SK-N-SH treated with all-trans-retinoic acid at 6 μM for 48 hours (cell line): ENCODE data around the gene MRPL36.

Experiments used
- ATAC-seq: fragments of 200-7000 bp; cut with Tn5 transposase; 3 replicates; pipeline ENCODE4 v1.9.1; 2020; ENCODE audit warnings: mild to moderate bottlenecking, moderate library complexity
- ARNTL ChIP-seq: fragments of 450-650 bp; formaldehyde crosslinking; IDR thresholded peaks from 2 replicates; pipeline ENCODE4 v1.5.0; 2020; ENCODE audit warnings: low read depth, mild to moderate bottlenecking, moderate library complexity, borderline replicate concordance
- BACH2 ChIP-seq: fragments of 250-450 bp; sonication (Bioruptor Pico); IDR thresholded peaks from 2 replicates; pipeline ENCODE4 v1.9.0; 2021; ENCODE audit warnings: mild to moderate bottlenecking, borderline replicate concordance
- CREB5 ChIP-seq: fragments of 250-450 bp; sonication (Bioruptor Pico); IDR thresholded peaks from 2 replicates; pipeline ENCODE4 v1.5.1; 2020; ENCODE audit warnings: low read depth, mild to moderate bottlenecking, moderate library complexity
- CSDC2 ChIP-seq: fragments of 250-450 bp; sonication (Bioruptor Pico); IDR thresholded peaks from 2 replicates; pipeline ENCODE4 v1.5.0; 2020; ENCODE audit warnings: mild to moderate bottlenecking, moderate library complexity
- CSRNP3 ChIP-seq: fragments of 250-450 bp; sonication (Bioruptor Pico); IDR thresholded peaks from 2 replicates; pipeline ENCODE4 v1.5.1; 2021; ENCODE audit warnings: mild to moderate bottlenecking, moderate library complexity
- ESRRG ChIP-seq: fragments of 250-450 bp; sonication (Bioruptor Pico); IDR thresholded peaks from 2 replicates; pipeline ENCODE4 v1.6.1; 2021; ENCODE audit warnings: mild to moderate bottlenecking
- GLIS3 ChIP-seq: fragments of 250-450 bp; sonication (Bioruptor Pico); IDR thresholded peaks from 2 replicates; pipeline ENCODE4 v1.5.0; 2020; ENCODE audit warnings: mild to moderate bottlenecking, moderate library complexity
- ISL1 ChIP-seq: fragments of 250-450 bp; sonication (Bioruptor Pico); IDR thresholded peaks from 2 replicates; pipeline ENCODE4 v2.1.2; 2022; ENCODE audit warnings: mild to moderate bottlenecking, moderate library complexity
- OSR1 ChIP-seq: fragments of 250-450 bp; sonication (Bioruptor Pico); IDR thresholded peaks from 2 replicates; pipeline ENCODE4 v1.8.0; 2022; ENCODE audit warnings: moderate library complexity, mild to moderate bottlenecking, inconsistent platforms
- PATZ1 ChIP-seq: fragments of 250-450 bp; sonication (Bioruptor Pico); IDR thresholded peaks from 2 replicates; pipeline ENCODE4 v1.8.0; 2020; ENCODE audit warnings: mild to moderate bottlenecking, moderate library complexity, borderline replicate concordance
- PPARA ChIP-seq: fragments of 250-450 bp; sonication (Bioruptor Pico); IDR thresholded peaks from 2 replicates; pipeline ENCODE4 v1.5.0; 2020; ENCODE audit warnings: mild to moderate bottlenecking, borderline replicate concordance
- RARB ChIP-seq: fragments of 250-450 bp; sonication (Bioruptor Pico); IDR thresholded peaks from 2 replicates; pipeline ENCODE4 v1.8.0; 2021; ENCODE audit warnings: mild to moderate bottlenecking, moderate library complexity
- SNAI2 ChIP-seq: fragments of 250-450 bp; sonication (Bioruptor Pico); IDR thresholded peaks from 2 replicates; pipeline ENCODE4 v1.5.0; 2020; ENCODE audit warnings: mild to moderate bottlenecking, moderate library complexity
- TOX ChIP-seq: fragments of 250-450 bp; sonication (Bioruptor Pico); IDR thresholded peaks from 2 replicates; pipeline ENCODE4 v1.8.0; 2021; ENCODE audit warnings: mild to moderate bottlenecking, moderate library complexity, borderline replicate concordance
- ZC3H10 ChIP-seq: fragments of 250-450 bp; sonication (Bioruptor Pico); IDR thresholded peaks from 2 replicates; pipeline ENCODE4 v1.5.1; 2021; ENCODE audit warnings: mild to moderate bottlenecking, moderate library complexity
- ZFP3 ChIP-seq: fragments of 250-450 bp; sonication (Bioruptor Pico); IDR thresholded peaks from 2 replicates; pipeline ENCODE4 v1.5.0; 2020; ENCODE audit warnings: mild to moderate bottlenecking, moderate library complexity
- ZFP30 ChIP-seq: fragments of 450-650 bp; formaldehyde crosslinking; IDR thresholded peaks from 2 replicates; pipeline ENCODE4 v1.5.0; 2022; ENCODE audit warnings: mild to moderate bottlenecking, moderate library complexity
- ZNF565 ChIP-seq: fragments of 450-650 bp; formaldehyde crosslinking; conservative IDR thresholded peaks from 2 replicates; pipeline ENCODE4 v1.5.0; 2020; ENCODE audit warnings: low read depth, mild to moderate bottlenecking, moderate library complexity
- ZNF70 ChIP-seq: fragments of 450-650 bp; formaldehyde crosslinking; IDR thresholded peaks from 2 replicates; pipeline ENCODE4 v1.5.0; 2020; ENCODE audit warnings: mild to moderate bottlenecking, moderate library complexity
- ZNF8 ChIP-seq: fragments of 450-650 bp; formaldehyde crosslinking; IDR thresholded peaks from 2 replicates; pipeline ENCODE4 v1.5.0; 2020; ENCODE audit warnings: mild to moderate bottlenecking, moderate library complexity
- TF ChIP-seq, protein P1 (sequence below): fragments of 250-450 bp; sonication (Bioruptor Pico); IDR thresholded peaks from 2 replicates; pipeline ENCODE4 v1.5.0; 2020; ENCODE audit warnings: mild to moderate bottlenecking, moderate library complexity

Gene MRPL36

DNA sequence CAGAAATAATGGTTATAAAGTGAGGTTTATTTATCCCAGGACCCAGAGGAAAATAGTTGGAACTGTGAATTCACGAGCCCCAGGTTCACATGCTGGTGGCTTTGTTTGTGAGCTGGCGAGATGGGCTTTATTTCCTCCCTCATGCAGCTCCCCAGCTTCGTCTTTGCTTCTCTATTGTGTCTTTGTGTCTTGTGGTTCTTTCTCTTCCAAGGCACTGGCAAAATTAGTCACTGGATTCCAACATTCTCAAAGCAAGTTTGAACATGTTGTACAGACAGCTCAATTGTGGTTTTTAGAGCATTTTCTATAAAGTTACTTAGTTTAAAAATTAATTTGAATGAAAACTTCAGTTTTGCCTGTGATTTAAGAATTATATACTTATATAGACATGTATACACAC, 8.8 kb upstream of the MRPL36 start:
- TF ChIP-seq TOX (CRISPR knock-in tag) (no peak), ZNF70 (CRISPR knock-in tag) (no peak), ISL1 (no peak), CSRNP3 (no peak), GLIS3 (CRISPR knock-in tag) (no peak), ESRRG (CRISPR knock-in tag) (no peak), ZC3H10 (CRISPR knock-in tag) (no peak), ARNTL (CRISPR knock-in tag) (no peak), ZNF8 (CRISPR knock-in tag) (no peak), ZNF565 (CRISPR knock-in tag) (no peak), RARB (no peak), SNAI2 (CRISPR knock-in tag) (no peak), CREB5 (CRISPR knock-in tag) (no peak), ZFP30 (CRISPR knock-in tag) (no peak), PATZ1 (CRISPR knock-in tag) (no peak), CSDC2 (CRISPR knock-in tag) (no peak), BACH2 (CRISPR knock-in tag) (no peak), OSR1 (no peak)
- TF ChIP-seq, protein P1, sequence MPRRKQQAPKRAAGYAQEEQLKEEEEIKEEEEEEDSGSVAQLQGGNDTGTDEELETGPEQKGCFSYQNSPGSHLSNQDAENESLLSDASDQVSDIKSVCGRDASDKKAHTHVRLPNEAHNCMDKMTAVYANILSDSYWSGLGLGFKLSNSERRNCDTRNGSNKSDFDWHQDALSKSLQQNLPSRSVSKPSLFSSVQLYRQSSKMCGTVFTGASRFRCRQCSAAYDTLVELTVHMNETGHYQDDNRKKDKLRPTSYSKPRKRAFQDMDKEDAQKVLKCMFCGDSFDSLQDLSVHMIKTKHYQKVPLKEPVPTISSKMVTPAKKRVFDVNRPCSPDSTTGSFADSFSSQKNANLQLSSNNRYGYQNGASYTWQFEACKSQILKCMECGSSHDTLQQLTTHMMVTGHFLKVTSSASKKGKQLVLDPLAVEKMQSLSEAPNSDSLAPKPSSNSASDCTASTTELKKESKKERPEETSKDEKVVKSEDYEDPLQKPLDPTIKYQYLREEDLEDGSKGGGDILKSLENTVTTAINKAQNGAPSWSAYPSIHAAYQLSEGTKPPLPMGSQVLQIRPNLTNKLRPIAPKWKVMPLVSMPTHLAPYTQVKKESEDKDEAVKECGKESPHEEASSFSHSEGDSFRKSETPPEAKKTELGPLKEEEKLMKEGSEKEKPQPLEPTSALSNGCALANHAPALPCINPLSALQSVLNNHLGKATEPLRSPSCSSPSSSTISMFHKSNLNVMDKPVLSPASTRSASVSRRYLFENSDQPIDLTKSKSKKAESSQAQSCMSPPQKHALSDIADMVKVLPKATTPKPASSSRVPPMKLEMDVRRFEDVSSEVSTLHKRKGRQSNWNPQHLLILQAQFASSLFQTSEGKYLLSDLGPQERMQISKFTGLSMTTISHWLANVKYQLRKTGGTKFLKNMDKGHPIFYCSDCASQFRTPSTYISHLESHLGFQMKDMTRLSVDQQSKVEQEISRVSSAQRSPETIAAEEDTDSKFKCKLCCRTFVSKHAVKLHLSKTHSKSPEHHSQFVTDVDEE, result no peak
- TF ChIP-seq, all 23 proteins: peak for 0
- no peak for ATAC-seq

- no peak for ATAC-seq
- TF ChIP-seq ZFP30 (CRISPR knock-in tag) (no peak), ZNF8 (CRISPR knock-in tag) (no peak), ZNF70 (CRISPR knock-in tag) (no peak), CREB5 (CRISPR knock-in tag) (no peak), ISL1 (no peak), BACH2 (CRISPR knock-in tag) (no peak), TOX (CRISPR knock-in tag) (no peak), SNAI2 (CRISPR knock-in tag) (no peak), ZFP3 (no peak)
These were observed 8.0 kb upstream of the MRPL36 start for GRCh38 chr5:1807451-1808185.

DNA sequence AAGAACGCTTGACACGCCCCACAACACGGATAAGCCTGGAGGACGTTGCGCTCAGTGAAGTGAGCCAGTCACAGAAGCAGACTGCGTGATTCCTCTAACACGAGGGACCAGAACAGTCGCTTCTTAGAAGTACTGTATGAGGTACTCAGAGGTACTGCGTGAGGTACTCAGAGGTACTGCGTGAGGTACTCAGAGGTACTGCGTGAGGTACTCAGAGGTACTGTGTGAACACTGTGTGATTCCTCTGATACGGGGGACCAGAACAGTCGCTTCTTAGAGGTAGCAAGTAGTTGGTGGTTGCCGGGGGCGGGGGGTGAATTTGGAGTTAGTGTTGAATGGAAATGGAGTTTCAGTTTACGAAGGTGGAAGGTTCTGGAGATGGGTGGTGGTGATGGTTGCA, 7.3 kb upstream of the MRPL36 start:
- TF ChIP-seq GLIS3 (CRISPR knock-in tag) (no peak), PPARA (CRISPR knock-in tag) (no peak), OSR1 (no peak)

More for the DNA sequence above, 7.3 kb upstream of the MRPL36 start:
- ATAC-seq, result no peak
